Measurements from ENCODE around the gene TET1.
"Not testable (repeated sequence)": the region's sequence is repeated elsewhere in the genome, so short reads cannot be mapped to it uniquely, and the experiment has no call there.

Gene TET1

DNA sequence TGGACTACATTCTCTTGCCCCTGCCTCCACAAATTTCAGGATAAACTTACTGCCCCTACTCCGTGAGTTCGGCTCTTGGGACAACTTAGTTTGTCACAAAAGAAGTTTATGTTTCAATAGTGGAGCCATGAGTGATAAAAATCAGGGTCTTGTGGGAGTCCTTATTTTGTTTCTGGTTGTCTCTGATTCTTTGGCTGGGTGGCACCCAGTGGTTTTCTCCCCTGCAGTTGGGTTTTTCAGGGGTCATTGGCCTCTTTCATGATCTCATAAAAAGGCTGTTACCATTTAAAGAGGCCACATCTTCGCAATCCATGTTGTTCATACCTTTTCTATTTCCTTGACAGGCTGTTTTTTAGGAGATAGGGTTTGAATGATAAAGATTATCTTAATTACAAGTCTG, 5.5 kb downstream of the TET1 start:
- DNase-seq, result no peak

DNA sequence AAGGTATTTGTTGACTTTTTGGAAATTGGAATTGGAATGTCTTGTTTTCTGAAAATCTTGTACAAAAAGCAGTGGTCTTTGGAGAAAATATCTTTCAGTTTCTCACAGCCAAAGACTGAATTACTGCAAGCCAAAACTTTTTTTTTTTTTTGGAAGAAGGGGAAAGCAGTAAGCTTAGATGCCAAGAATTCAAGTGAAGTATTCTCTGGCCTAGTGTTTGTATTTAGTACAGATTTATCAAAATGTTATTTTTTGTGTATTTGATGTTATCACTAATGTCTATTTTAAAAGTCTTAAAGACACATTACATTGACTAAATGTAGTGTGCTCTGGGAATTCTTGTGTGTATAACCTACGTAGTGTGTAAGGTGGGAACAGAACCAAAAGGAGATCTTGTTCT, 6.2 kb downstream of the TET1 start:
- DNase-seq, result no peak

DNA sequence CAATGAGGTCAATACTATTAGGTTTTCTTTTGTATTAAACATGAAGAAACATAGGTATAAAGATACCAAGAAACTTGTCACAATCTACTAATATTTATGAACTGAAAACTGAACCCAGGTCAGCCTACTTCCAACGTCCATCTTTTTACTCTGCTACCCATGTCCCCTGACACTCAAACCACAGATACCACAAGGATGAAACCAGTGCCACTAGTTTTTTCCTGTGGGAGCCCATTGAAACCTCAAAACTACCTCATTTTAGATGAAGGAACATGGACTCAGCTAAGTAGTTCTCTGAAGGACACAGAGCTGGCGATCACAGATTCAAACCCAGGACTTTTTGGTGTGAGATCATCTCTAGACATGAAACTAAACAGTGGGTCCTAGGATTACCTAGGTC, 6.8 kb downstream of the TET1 start:
- no peak for DNase-seq

- DNase-seq, result no peak
Observed at GRCh38 chr10:68572151-68572550, 12.0 kb downstream of the TET1 start.

GRCh38 chr10:68574051-68574450, 13.9 kb downstream of the TET1 start:
- DNase-seq, result no peak

GRCh38 chr10:68576118-68576517, 16.0 kb downstream of the TET1 start:
- DNase-seq, result no peak

DNA sequence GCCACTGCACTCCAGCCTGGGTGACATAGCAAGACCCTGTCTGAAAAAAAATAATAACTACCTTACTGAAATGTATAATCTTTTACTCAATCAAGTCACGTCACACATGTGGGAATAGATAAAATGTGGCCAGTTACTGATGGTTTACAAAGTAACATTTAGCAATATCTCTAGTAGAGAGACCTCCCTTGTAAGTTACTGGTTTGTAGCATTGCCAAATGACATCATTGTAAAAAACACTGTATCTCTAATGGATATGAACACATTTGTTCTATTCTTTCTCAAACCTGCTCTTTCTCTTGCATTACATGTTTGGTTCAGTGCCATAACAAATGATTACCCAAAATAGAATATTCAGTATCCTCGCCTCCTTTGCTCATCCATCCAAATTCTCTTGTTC, 18.8 kb downstream of the TET1 start:
- DNase-seq, result no peak

- not testable (repeated sequence) for DNase-seq
Observed at GRCh38 chr10:68584187-68584586, 24.1 kb downstream of the TET1 start.

DNA sequence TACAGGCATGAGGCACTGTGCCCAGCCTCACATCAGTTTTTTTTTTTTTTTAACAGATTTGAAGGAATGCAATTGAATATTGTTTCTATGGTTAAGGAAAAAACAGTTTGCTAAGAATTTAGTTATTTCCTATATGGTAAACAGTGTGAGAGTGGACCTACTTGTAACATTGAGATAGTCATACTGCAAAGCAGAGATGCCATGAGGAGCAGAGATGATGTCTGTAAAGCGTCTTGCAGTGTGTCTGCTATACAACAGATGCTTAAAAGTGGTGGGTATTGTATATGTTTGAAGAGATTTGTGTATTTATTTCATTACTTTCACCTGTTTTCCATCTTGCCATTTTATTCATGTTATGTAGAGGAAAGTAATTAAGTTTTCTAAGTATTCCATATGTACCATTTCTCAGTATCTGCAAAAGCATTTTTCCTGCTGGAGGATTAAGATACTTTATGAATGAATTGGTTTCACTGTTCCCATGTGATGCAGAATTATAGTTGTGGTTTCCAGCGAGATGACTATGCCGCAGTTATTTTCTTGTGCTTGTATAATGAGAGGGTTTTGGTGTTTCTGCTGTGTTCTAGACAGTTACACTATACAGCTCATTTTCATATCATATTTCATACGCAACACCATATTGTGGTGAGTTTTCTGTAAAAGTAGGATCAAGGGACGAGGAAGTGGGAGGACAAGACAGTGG, 26.6 kb downstream of the TET1 start:
- no peak for DNase-seq

DNA sequence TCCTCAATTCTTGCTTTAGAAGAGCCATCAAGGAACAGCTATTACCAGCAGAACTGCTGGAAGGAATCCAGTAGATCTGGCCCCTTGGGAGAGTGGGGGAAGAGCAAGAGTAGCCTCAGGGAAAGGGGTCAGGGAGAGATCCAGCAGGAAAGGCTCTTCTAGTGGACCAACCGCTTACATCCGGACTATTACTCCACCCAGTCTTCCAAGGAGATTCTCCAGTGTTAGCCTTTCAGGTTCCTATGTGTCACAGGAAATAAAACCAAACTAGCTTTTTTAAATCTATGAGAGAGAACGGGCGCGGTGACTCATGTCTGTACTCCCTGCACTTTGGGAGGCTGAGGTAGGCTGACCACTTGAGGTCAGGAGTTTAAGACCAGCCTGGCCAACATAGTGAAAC, 34.3 kb downstream of the TET1 start:
- DNase-seq, result peak; percentile 3

- DNase-seq, result no peak
Observed at GRCh38 chr10:68595513-68595912, 35.4 kb downstream of the TET1 start.

DNA sequence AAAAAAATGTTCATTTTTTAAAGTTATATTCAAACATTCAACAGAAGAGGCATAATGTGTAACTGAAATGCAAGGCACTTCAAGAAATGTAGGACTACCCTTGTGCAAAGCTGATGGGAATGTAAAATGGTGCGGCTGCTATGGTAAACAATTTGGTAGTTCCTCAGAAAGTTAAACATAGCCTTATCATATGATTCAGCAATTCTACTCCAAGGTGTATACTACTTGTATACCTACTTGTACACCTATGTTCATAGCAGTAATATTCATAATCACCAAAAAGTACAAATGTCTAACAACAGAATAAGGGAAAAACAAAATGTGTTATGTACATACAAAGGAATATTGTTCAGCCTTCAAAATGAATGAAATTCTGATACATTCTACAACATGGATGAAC, 37.3 kb downstream of the TET1 start:
- DNase-seq, result no peak

- DNase-seq, result no peak
Observed at GRCh38 chr10:68598978-68599770, 39.0 kb downstream of the TET1 start.

- no peak for DNase-seq
Observed at GRCh38 chr10:68599771-68600040, 39.6 kb downstream of the TET1 start.

- peak; percentile 22 for DNase-seq
Observed at GRCh38 chr10:68600041-68600778, 40.1 kb downstream of the TET1 start.

GRCh38 chr10:68601501-68602265, 41.5 kb downstream of the TET1 start:
- no peak for DNase-seq

DNA sequence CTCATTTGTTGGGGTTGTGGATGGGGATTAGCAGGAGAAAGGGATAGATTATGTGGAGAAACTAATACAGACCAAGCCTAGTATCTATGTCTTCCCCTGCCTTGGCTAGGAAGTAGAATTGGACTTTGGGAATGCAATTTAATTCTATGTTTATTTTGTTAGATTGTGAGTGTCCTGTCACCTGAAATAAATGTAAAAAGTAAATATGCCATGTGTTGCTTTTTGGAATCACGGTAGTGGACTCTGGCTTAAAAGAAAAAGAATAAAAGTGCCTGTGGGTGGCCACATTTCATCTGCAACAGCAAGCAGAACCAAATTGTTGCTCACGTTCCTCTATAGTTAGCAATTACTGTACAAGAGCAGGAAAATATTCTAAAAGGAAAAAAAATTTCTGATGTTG, 42.3 kb downstream of the TET1 start:
- no peak for DNase-seq

GRCh38 chr10:68603766-68604165, 43.6 kb downstream of the TET1 start:
- no peak for DNase-seq

DNA sequence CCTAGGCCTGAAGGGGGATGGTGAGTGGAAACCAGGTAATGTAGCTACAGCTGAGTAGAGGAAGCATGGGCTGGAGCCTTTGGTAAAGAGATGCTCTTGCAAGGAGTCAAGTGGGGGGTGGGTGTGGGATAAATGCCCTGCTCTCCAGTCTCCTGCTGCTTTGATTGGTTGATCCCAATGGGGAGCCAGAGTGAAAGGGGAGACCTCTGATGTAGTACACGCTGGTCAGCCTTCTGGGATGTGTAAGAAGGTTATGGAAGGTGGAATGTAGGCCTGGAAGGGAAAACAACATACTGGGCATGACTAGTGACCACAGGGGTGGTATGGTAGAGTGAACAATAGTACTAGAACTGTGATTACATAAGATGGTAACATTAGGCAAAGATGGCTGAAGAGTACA, 44.3 kb downstream of the TET1 start:
- no peak for DNase-seq

GRCh38 chr10:68606918-68607317, 46.8 kb downstream of the TET1 start:
- no peak for DNase-seq

DNA sequence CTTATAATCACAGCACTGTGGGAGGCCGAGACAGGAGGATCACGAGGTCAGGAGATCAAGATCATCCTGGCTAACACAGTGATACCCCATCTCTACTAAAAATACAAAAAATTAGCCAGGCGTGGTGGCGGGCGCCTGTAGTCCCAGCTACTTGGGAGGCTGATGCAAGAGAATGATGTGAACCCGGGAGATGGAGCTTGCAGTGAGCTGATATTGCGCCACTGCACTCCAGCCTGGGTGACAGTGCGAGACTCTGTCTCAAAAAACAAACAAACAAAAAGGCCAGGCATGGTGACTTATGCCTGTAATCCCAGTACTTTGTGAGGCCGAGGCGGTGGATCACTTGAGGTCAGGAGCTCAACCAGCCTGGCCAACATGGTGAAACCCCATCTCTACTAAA, 49.9 kb downstream of the TET1 start:
- not testable (repeated sequence) for DNase-seq

DNA sequence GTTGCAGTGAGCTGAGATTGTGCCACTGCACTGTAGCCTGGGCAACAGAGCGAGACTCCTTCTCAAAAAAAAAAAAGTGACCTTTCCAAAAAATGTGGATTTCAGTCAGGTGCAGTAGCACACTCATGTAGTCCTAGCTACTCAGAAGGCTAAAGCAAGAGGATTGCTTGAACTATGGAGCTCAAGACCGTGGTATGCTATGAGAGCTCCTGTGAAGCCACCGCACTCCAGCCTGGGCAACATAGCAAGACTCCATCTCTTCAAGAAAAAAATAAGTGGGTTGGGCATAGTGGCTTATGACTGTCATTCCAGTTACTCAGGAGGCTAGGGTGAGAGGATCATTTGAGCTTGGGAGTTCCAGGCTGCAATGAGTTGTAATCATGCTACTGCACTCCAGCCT, 51.1 kb downstream of the TET1 start:
- DNase-seq, result no peak

- not testable (repeated sequence) for DNase-seq
Observed at GRCh38 chr10:68613974-68614373, 53.8 kb downstream of the TET1 start.
